NCI-H2196 treated with DMSO at 0.1 percent for 48 hours (cell line): Measurements from ENCODE around the gene RMND1.

Source experiments
- DNase-seq: peaks from one replicate; lab custom pipeline; 2025; ENCODE audit not compliant: unreplicated experiment; lab: John Stamatoyannopoulos, UW

Gene RMND1

DNA sequence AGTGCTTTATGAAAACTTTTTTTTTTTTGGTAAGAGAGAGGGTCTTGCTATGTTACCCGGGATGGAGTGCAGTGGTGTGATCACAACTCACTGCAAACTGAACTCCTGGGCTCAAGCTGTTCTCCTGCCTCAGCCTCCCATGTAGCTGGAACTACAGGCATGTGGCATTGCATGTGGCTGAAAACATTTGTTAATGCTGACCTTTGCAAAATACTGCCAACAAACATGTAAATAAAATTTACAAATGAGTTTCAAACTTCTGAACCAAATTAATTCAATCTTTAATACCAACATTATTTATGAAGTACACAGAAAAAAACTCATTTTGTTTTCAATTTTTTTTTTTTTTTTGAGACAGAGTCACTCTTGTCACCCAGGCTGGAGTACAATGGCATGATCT is 34.4 kb downstream of the RMND1 start:
- no peak for DNase-seq

DNA sequence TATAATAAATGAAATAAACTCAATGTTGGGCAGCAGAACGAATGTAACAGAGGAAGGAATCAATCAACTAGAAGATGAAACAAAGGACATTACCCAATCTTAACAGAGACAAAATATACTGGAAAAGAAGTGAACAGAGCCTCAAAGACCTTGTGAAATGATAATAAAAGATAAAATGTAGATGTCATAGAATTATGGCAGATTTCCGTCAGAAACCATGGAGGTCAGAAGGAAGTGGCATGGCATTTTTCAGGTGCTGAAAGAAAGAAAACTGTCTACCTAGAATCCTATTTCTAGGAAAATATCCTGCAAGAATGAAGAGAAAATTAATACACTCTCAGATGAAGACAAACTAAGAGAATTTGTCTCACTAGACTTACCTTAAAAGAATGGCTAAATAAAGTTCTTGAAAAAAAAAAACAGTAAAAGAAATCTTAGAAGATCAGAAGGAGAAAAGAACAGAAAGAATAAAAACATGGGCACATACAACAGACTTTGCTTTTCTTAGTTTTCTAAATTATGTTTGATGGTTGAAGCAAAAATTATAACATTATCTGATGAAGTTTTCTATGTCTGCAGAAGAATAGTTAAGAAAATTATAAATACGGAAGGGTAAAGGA is 37.2 kb downstream of the RMND1 start:
- DNase-seq: no peak

DNA sequence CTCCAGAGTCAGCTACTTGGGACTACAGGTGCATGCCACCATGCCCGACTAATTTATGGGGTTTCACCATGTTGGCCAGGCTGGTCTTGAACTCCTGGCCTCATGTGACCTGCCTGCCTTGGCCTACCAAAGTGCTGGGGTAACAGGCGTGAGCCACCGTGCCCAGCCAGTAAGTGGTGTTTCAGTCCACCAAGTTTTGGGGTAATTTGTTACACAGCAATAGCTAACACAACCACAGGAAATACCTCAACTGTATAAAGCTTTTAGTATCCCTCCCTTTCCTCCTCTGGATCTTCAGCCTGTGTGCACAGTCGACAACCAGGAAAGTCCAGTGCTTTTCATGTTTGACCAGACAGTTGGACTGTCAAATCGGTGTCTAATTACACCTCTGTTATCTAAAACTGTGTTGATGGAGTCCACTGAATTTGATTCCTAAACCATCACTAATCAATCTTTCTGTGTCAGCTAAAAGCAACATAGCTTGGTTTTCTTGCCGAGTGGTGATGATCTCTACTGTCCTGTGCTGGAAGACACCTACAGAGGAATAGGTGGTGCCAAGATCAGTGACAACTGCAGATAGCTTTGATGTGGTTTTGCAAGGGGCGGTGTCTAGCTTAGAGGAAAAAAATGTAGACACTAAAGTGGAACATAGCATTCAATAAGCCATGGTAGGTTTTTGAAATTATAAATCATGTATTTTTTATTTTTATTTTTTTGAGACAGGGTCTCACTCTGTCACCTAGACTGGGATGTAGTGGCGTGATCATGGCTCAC is 38.4 kb downstream of the RMND1 start:
- no peak for DNase-seq

DNA sequence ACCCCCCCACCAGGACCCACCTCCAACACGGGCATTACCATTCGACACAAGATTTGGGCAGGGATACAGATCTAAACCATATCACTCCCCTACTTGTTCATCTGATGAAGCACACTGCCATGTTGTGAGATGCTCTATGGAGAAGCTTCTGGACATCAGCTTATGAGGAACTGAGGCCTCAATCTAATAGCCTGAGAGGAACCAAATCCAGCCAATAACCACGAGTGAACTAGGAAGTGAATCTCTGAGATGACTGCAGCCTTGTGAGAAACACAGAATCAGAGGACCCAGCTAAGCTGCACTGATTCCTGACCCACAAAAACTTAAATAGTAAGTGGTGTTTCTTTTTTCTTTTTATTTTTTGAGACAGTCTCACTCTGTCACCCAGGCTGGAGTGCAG is 39.0 kb downstream of the RMND1 start:
- DNase-seq: no peak

DNA sequence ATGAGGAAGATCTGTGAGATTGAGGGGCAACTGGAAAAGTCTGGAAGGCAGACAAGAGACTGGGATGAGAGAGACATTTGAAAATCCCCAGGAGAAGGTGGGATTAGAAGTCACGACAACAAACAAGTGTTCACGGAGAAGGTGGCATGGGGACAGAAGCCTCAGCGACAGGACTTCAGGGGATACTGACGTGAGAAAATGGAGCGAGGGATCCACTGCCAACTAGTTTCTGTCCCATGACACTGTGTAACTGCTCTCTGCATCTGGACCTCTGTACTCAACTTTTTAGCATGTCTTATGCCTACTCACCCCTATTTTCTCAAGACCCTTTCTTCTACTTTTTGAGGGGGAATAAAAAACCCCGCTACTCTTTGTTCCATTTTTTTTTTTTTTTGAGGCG is 42.2 kb downstream of the RMND1 start:
- DNase-seq: no peak

DNA sequence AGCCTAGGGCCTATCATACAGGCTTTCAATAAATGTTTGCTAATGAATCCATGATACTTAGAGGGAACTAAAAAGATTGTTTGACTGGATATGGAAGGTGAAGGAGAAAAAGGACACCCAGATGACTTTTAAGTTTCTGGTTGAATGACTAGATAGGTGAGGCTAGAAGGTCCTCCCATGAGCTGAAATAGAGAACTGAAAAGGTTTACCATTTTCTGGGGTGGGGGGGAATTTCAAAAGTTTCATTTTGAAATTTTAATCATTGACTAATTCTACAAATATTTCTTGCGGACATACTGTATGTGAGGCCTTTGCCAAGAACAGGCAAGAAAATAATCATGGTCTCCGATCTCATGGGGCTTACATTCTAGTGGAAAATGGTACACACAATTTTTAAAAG is 42.7 kb downstream of the RMND1 start:
- DNase-seq: no peak

DNA sequence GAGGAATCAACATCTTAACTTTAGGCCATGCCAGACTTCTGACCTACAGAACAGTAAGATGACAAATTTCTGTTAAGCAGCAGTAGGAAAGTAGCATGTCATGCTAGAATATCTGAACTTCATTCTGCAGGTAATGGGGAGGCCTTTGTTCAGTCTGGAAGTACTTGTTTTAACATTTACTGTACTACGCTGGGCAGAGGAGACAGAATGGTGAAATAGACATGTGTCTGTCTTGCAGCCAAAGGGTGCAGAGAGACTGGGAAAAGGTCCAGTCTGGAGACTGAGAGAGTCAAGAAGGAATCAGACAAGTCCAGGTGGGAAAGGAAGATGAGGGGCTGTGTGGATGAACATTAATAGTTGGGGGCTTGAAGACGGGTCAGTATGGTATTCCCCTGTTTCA is 43.1 kb downstream of the RMND1 start:
- no peak for DNase-seq

DNA sequence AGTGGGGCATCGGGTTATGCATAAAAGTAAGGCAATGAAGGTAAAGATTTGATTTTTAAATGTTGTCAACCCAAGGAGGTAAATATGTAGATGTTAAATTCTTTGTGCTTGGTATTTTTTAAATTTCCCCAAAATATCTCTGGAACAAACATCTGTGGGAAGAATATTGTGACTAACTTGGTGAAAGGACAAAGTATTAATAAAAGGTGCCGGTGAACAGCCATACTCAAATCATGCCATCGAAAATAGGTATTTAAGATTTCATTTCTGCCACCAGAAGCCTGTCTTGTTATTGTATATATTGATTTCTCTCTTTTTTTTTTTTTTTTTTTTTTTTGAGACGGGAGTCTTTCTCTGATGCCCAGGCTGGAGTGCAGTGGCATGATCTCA is 48.0 kb downstream of the RMND1 start:
- no peak for DNase-seq

DNA sequence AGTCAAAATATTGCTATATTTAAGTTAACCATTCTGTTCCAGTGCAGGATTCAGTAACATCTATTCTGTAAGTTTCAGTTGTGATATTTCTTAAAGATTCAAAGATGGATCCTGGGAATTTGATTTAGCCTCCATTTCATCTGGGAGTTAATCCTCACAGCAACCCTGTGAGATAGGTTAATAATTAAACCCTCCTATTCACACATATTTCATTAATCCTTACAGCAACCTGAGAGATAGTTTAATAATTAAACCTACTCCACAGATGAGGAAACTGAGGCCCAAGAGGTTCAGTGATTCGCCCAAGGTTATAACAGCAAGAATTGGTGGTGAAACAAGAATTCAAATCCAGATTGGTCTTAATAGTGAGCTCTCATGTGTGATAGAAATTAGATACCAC is 49.7 kb downstream of the RMND1 start:
- no peak for DNase-seq

DNA sequence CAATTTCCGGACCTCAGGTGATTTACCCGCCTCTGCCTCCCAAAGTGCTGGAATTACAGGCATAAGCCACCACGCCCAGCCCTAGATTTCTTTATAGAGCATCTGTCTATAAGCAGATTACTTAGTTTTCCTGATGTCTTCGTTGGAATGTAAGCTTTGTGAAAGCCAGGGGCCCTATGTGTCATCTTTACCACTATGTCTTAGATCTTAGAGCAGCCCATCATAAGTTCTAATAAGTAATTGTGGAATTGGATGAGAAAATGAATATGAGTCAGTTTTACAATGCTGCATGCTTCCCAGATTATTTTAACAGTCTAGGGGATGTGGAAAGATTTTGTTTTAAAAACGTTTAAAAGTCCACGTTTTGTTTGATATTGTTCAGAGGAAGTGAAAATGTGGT is 51.5 kb downstream of the RMND1 start:
- DNase-seq: no peak

DNA sequence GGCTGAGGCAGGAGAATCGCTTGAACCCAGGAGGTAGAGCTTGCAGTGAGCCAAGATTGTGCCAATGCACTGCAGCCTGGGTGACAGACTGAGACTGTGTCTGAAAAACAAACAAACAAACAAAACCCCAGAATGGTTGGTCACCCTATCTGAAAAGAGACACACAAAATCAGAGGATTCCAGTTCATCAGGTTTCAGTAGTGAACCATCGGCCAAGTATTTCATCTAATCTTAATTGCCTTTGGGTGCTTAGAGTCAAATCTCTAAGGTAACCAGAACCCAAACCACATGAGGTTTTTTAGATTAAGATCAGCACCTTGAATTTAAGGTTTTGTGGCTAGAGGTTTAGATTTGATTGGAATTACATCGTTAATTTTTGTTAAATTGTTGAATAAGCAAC is 52.2 kb downstream of the RMND1 start:
- no peak for DNase-seq

DNA sequence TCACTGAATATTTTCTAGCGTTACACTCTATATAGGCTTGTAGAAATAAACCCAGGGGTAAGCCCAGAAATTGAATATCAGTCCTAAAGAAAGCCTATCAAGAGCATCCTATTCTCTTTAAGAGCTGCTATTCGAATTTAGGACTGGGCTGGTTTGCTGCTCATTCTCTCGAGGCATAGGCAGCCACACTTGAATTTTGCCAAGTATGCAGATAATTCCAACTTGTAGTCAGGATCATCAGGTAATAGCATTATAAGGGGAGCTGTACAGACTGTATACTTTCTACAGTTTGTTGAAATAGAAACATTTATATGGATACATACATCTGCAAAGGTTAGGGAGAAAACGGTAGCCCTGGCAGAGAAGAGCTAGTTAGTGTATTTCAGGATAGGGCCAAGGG is 58.5 kb downstream of the RMND1 start:
- DNase-seq: no peak

DNA sequence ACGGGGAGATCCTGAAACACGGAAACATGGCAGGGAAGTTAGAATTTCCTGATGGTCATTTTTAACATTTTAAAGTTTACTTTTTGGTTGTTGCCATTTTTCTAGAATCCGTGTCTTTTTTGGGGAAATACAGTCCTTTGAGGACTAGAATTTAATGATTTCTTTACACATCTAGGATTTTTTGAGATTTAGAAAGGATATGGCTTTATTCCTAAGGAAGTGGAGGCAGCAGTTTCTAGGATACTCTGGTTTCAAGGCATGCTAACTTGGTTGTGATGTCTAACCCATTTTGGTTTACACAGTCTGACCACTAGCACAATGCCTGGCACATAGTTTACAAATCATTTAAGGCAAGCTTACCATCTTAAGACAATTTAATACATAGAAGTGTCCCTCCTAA is 59.5 kb downstream of the RMND1 start:
- no peak for DNase-seq

DNA sequence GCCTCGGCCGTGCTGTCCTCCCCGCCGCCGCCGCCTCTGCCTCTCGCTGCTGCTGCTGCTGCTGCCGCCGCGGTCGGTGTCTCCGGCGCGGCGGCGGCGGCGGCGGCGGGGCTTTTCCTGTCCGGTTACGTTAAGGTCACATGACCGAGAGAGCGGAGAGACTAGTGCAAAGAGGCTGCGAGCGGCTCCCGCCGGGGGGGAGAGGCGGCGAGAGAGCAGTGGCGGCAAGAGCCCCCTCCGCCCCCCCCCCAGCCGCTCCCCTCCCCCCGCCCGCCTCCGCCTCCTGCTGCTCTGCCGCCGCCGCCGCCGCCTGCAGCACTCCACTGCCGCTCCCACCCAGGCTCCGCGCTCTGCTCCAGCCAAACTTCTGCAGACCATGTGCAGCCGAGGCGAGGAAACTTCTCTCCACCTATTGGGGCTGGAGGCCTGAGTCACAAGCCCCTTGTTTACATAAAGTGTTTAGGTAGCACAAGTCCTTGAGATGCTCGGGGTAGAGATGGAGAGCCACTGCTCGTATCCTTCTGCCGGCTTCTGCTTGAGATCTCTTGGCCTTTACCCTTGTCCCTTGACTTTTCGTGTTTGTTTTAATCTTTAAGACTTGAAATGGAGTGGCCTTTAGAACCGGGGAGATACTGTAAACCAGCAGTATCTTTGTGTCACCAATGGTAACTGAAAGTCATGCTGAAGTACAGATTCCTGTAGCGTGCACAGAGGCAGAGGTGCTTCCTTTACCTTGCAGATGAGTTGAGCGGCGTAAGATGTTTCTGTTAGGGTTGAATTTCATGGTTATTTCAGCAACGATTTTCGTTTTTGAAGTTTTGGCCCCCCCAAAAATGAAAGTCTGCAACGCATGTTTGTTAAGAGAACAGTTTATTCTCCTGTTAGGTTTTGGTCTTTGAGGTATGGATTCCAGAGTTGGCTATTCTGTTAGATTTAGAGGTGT is 60.2 kb downstream of the RMND1 start, which contains the start of gene ZBTB2:
Gene ZBTB2 (minus strand): TSS at position 89 of the 943 bp plus-strand sequence. CDS start 17,922 bp downstream, outside the sequence.
- peak; percentile 31 for DNase-seq

DNA sequence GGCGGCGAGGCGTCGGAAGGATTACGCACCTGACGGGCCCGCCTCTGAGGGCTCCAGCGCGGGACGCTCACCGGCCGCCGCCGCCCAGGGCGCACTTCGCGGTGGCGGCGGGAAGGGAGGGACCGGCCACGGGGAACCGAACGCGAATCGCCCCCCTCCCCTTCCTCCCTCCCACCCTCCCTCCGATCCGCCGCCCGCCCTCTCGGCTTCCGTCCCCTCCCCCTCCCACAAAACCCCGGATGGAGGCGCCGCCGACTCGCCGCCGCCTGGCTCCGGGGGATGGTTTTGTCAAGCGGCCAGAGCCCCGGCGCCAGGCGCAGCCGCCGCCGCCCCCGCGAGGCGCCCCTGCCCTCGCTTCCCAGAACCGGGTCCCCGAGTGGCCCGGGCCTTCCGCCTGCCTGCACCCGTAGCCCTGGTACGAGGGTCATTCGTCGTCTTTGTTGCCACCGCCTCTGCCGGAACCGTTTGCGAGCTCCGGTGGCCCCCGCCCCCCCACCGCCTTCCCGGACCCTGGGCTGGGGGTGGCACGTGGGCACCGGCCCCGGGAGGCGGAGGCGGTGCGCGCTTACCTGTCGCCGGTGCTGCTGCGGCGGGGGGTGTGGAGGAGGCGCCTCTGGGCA is 61.0 kb downstream of the RMND1 start:
- DNase-seq: peak; percentile 74

DNA sequence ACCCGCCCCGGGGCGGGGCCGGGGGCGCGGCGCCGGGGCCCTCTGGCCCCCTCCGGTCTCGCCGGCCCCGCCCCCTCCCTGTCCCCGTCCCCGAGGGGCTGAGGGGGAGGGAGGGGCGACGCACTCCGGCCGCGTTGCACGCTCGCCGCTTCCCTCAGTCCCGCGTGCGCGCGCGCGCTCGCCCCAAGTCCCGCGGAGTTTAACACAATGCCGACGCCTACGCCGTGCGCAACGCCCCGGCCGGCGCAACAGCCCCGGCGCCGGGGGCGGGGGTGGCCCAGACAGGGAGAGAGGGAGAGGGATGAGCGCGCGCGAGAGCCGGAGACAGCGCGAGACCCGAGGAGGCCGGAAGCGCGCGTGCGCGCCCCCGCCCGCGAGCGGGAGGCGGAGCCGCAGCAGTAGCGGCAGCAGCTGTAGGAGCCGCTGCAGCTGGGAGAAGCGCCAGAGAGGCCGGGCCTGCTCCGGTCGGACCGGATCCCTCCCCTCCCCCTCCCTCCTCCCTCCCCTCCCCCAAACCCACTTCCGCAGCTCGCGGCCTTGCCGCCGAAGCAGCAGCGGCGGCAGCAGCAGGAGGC is 61.6 kb downstream of the RMND1 start:
- peak; percentile 93 for DNase-seq

DNA sequence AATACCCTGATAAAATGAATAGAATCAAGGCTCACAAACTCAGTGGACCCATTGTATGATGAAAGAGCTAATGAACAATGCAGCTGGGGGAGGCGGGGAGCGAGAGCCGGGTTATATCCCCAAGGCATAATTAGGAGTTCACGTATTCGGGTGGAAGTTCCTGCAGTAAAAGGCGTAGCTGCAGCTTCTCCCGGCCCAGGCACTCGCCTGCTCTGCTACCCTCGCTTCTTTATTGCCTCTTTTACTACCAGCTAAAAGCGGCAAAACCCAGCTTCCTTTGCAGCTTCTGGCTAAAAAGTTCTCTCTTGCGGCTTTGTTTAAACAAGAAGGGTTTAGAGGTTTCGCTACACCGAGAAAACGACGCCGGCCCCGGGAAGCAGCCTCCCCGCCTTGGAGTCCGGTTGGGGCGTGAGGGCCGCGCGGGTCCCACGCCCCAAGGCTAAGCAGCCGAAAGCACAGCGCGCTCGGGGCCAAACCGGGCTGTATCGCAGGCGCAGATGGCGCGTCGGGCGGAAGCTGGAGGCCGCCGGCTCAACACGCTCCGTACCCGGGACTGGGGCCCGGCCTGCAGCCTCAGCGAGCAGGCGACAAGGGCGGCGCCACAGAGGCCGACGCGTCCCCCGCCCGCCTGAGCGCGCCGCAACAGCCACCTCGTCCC is 62.2 kb downstream of the RMND1 start:
- DNase-seq: peak; percentile 20

DNA sequence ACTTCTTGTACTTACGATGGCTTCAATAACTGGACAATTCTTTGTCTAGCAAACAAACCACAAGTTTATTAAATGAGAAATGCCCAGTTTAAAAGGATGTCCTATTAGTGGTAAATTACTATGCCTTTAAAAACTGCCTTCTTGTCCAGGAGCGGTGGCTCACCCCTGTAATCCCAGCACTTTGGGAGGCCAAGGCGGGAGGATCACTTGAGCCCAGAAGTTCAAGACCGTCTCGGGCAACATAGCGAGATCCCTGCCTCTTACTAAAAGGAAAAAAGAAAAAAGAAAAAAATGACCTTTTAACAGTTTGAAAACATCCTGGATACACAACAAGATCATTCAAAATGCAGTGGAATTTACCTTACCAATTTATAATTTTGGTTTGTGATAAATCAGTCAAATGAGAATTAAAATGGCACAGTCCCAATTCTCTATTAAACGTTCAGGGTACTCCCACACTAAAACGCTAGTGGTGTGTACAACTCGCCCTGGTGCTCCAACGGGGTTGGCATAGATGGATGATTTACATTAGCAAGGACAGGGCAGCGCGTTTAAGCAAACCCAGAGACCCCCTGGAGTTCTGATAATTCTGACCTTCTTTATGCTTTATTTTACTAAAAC is 62.8 kb downstream of the RMND1 start:
- DNase-seq: no peak

DNA sequence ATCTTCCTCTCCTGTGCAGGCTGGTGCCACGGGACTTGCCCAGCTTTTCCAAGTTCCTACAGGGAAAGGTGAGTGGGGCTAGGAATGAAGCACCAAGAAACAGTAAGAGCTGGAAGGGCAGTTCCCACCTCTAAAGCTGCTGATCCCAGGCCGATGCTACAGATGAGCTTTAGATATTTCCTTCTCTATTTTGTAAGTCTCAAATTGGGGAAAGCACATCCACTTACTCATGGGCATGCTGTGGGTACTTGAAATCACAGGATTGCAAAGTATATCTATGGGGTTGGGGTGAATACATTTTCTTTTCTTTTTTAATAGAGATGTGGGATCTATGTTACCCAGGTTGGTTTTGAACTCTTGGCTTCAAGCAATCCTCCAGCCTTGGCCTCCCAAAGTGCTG is 63.7 kb downstream of the RMND1 start:
- DNase-seq: no peak
